SK-N-SH treated with all-trans-retinoic acid at 6 μM for 48 hours (cell line): ENCODE measurements around the gene DNAH11.

Experiments
- ATAC-seq: fragments of 200-7000 bp; cut with Tn5 transposase; 3 replicates; pipeline ENCODE4 v1.9.1; 2020; ENCODE audit warnings: mild to moderate bottlenecking, moderate library complexity
- ARNTL ChIP-seq: fragments of 450-650 bp; formaldehyde crosslinking; IDR thresholded peaks from 2 replicates; pipeline ENCODE4 v1.5.0; 2020; ENCODE audit warnings: low read depth, mild to moderate bottlenecking, moderate library complexity, borderline replicate concordance
- BACH2 ChIP-seq: fragments of 250-450 bp; sonication (Bioruptor Pico); IDR thresholded peaks from 2 replicates; pipeline ENCODE4 v1.9.0; 2021; ENCODE audit warnings: mild to moderate bottlenecking, borderline replicate concordance
- CSDC2 ChIP-seq: fragments of 250-450 bp; sonication (Bioruptor Pico); IDR thresholded peaks from 2 replicates; pipeline ENCODE4 v1.5.0; 2020; ENCODE audit warnings: mild to moderate bottlenecking, moderate library complexity
- CSRNP3 ChIP-seq: fragments of 250-450 bp; sonication (Bioruptor Pico); IDR thresholded peaks from 2 replicates; pipeline ENCODE4 v1.5.1; 2021; ENCODE audit warnings: mild to moderate bottlenecking, moderate library complexity
- GLIS3 ChIP-seq: fragments of 250-450 bp; sonication (Bioruptor Pico); IDR thresholded peaks from 2 replicates; pipeline ENCODE4 v1.5.0; 2020; ENCODE audit warnings: mild to moderate bottlenecking, moderate library complexity
- ISL1 ChIP-seq: fragments of 250-450 bp; sonication (Bioruptor Pico); IDR thresholded peaks from 2 replicates; pipeline ENCODE4 v2.1.2; 2022; ENCODE audit warnings: mild to moderate bottlenecking, moderate library complexity
- OSR1 ChIP-seq: fragments of 250-450 bp; sonication (Bioruptor Pico); IDR thresholded peaks from 2 replicates; pipeline ENCODE4 v1.8.0; 2022; ENCODE audit warnings: moderate library complexity, mild to moderate bottlenecking, inconsistent platforms
- PATZ1 ChIP-seq: fragments of 250-450 bp; sonication (Bioruptor Pico); IDR thresholded peaks from 2 replicates; pipeline ENCODE4 v1.8.0; 2020; ENCODE audit warnings: mild to moderate bottlenecking, moderate library complexity, borderline replicate concordance
- POU6F1 ChIP-seq: fragments of 250-450 bp; sonication (Bioruptor Pico); IDR thresholded peaks from 2 replicates; pipeline ENCODE4 v1.8.0; 2021; ENCODE audit warnings: low read depth, mild to moderate bottlenecking, moderate library complexity, borderline replicate concordance
- PPARA ChIP-seq: fragments of 250-450 bp; sonication (Bioruptor Pico); IDR thresholded peaks from 2 replicates; pipeline ENCODE4 v1.5.0; 2020; ENCODE audit warnings: mild to moderate bottlenecking, borderline replicate concordance
- SNAI2 ChIP-seq: fragments of 250-450 bp; sonication (Bioruptor Pico); IDR thresholded peaks from 2 replicates; pipeline ENCODE4 v1.5.0; 2020; ENCODE audit warnings: mild to moderate bottlenecking, moderate library complexity
- TCF4 ChIP-seq: fragments of 250-450 bp; sonication (Bioruptor Pico); IDR thresholded peaks from 2 replicates; pipeline ENCODE4 v1.8.0; 2021; ENCODE audit warnings: mild to moderate bottlenecking, moderate library complexity, borderline replicate concordance
- TOX ChIP-seq: fragments of 250-450 bp; sonication (Bioruptor Pico); IDR thresholded peaks from 2 replicates; pipeline ENCODE4 v1.8.0; 2021; ENCODE audit warnings: mild to moderate bottlenecking, moderate library complexity, borderline replicate concordance
- TSHZ2 ChIP-seq: fragments of 250-450 bp; sonication (Bioruptor Pico); IDR thresholded peaks from 2 replicates; pipeline ENCODE4 v1.5.0; 2020; ENCODE audit warnings: mild to moderate bottlenecking, moderate library complexity
- ZC3H10 ChIP-seq: fragments of 250-450 bp; sonication (Bioruptor Pico); IDR thresholded peaks from 2 replicates; pipeline ENCODE4 v1.5.1; 2021; ENCODE audit warnings: mild to moderate bottlenecking, moderate library complexity
- ZNF565 ChIP-seq: fragments of 450-650 bp; formaldehyde crosslinking; conservative IDR thresholded peaks from 2 replicates; pipeline ENCODE4 v1.5.0; 2020; ENCODE audit warnings: low read depth, mild to moderate bottlenecking, moderate library complexity
- ZNF70 ChIP-seq: fragments of 450-650 bp; formaldehyde crosslinking; IDR thresholded peaks from 2 replicates; pipeline ENCODE4 v1.5.0; 2020; ENCODE audit warnings: mild to moderate bottlenecking, moderate library complexity
- ZNF8 ChIP-seq: fragments of 450-650 bp; formaldehyde crosslinking; IDR thresholded peaks from 2 replicates; pipeline ENCODE4 v1.5.0; 2020; ENCODE audit warnings: mild to moderate bottlenecking, moderate library complexity

The DNAH11 gene

GRCh38 chr7:21608465-21608864 lies 65.6 kb downstream of the DNAH11 start:
- TF ChIP-seq POU6F1 (no peak), PPARA (CRISPR knock-in tag) (no peak), TCF4 (CRISPR knock-in tag) (no peak), PATZ1 (no peak), TOX (CRISPR knock-in tag) (no peak), TSHZ2 (no peak)
- ATAC-seq, result no peak

GRCh38 chr7:21611129-21611528 lies 68.3 kb downstream of the DNAH11 start:
- ATAC-seq, result no peak
- TF ChIP-seq PPARA (CRISPR knock-in tag), result no peak

GRCh38 chr7:21616091-21616490 lies 73.3 kb downstream of the DNAH11 start:
- ATAC-seq, result no peak
- TF ChIP-seq CSDC2 (CRISPR knock-in tag) (no peak), ZNF8 (CRISPR knock-in tag) (no peak), BACH2 (CRISPR knock-in tag) (no peak), ZC3H10 (CRISPR knock-in tag) (no peak), ARNTL (CRISPR knock-in tag) (no peak), POU6F1 (no peak), ZNF70 (CRISPR knock-in tag) (no peak), CSRNP3 (CRISPR knock-in tag) (no peak), TCF4 (CRISPR knock-in tag) (no peak)
- TF ChIP-seq, all 23 proteins: peak for 0

GRCh38 chr7:21616796-21617436 lies 74.1 kb downstream of the DNAH11 start:
- TF ChIP-seq ZC3H10 (CRISPR knock-in tag) (no peak), ISL1 (CRISPR knock-in tag) (peak; percentile 96)
- ATAC-seq, result peak; percentile 28; the same call in 2 of the 3 replicates

- TF ChIP-seq CSDC2 (CRISPR knock-in tag) (no peak), OSR1 (CRISPR knock-in tag) (no peak), PPARA (CRISPR knock-in tag) (no peak), ZNF8 (CRISPR knock-in tag) (no peak), ISL1 (CRISPR knock-in tag) (no peak), ZC3H10 (CRISPR knock-in tag) (no peak), SNAI2 (no peak), GLIS3 (no peak), ZNF70 (CRISPR knock-in tag) (no peak), ZNF565 (CRISPR knock-in tag) (no peak), ARNTL (CRISPR knock-in tag) (no peak), TOX (CRISPR knock-in tag) (no peak)
- TF ChIP-seq, all 23 proteins: peak for 0
- no peak; the same call in 2 of the 3 replicates for ATAC-seq
Measured at GRCh38 chr7:21617513-21617912, 74.7 kb downstream of the DNAH11 start.
